ENCODE measurements around the gene STAT4.

- no peak for TF ChIP-seq USF2 (IDR thresholded peaks at IDR 0.05; ENCODE audit: borderline replicate concordance, low read depth, low read length)
- no peak for TF ChIP-seq MEF2A (IDR thresholded peaks at IDR 0.05; ENCODE audit: borderline replicate concordance, low read depth)
- no peak for TF ChIP-seq POLR2AphosphoS5 (IDR thresholded peaks at IDR 0.05; ENCODE audit: low read depth, low read length)
- TF ChIP-seq RCOR1 (IDR thresholded peaks at IDR 0.05; ENCODE audit: low read length), result no peak
Measured at GRCh38 chr2:191170773-191171172, 20.0 kb upstream of the STAT4 start.
